SW480 (cell line): ENCODE results near the gene ACSL1.

Source experiments
- DNase-seq: peaks from one replicate; pipeline ENCODE4 v3.0.0-alpha.2; 2016; ENCODE audit warnings: low spot score

The ACSL1 gene

GRCh38 chr4:184838249-184839074 lies 12.7 kb upstream of the ACSL1 start:
- DNase-seq = peak; percentile 74

GRCh38 chr4:184836613-184837012 lies 10.8 kb upstream of the ACSL1 start:
- no peak for DNase-seq

- no peak for DNase-seq
Measured at GRCh38 chr4:184833046-184833838, 7.5 kb upstream of the ACSL1 start.

- DNase-seq = no peak
Measured at GRCh38 chr4:184831153-184831552, 5.4 kb upstream of the ACSL1 start.

- peak; percentile 17 for DNase-seq
Measured at GRCh38 chr4:184826691-184827270, 1.0 kb upstream of the ACSL1 start.

- DNase-seq = peak; percentile 38
Measured at GRCh38 chr4:184825141-184825895, 450 bp downstream of the ACSL1 start.

GRCh38 chr4:184824776-184825084 lies 1.0 kb downstream of the ACSL1 start:
- no peak for DNase-seq

- DNase-seq = no peak
Measured at GRCh38 chr4:184824081-184824775, 1.5 kb downstream of the ACSL1 start.

GRCh38 chr4:184823014-184823413 lies 2.8 kb downstream of the ACSL1 start:
- DNase-seq = no peak

GRCh38 chr4:184822356-184822755 lies 3.4 kb downstream of the ACSL1 start:
- no peak for DNase-seq

- DNase-seq = no peak
Measured at GRCh38 chr4:184821242-184821641, 4.5 kb downstream of the ACSL1 start.

GRCh38 chr4:184819786-184820185 lies 6.0 kb downstream of the ACSL1 start:
- no peak for DNase-seq

GRCh38 chr4:184818216-184818564 lies 7.6 kb downstream of the ACSL1 start:
- DNase-seq = no peak

GRCh38 chr4:184817494-184818215 lies 8.1 kb downstream of the ACSL1 start:
- no peak for DNase-seq

- DNase-seq = no peak
Measured at GRCh38 chr4:184816962-184817361, 8.8 kb downstream of the ACSL1 start.

- peak; percentile 87 for DNase-seq
Measured at GRCh38 chr4:184815046-184815877, 10.5 kb downstream of the ACSL1 start.

- DNase-seq = peak; percentile 33
Measured at GRCh38 chr4:184814686-184815045, 11.1 kb downstream of the ACSL1 start.

GRCh38 chr4:184812651-184813181 lies 13.1 kb downstream of the ACSL1 start:
- no peak for DNase-seq

GRCh38 chr4:184812199-184812542 lies 13.6 kb downstream of the ACSL1 start:
- no peak for DNase-seq

- DNase-seq = no peak
Measured at GRCh38 chr4:184811526-184812198, 14.1 kb downstream of the ACSL1 start.
